H7 (cell line): ENCODE data around the gene ZC3H12C. TPM values are rescaled to one million over a fixed set of nuclear protein-coding genes. Genes with fewer than 3 reads are reported as not detected.
"Not testable (repeated sequence)": the region's sequence is repeated elsewhere in the genome, so short reads cannot be mapped to it uniquely, and the experiment has no call there.

ENCODE experiments used
- DNase-seq: peaks from one replicate; pipeline ENCODE4 v3.0.0; 2012
- H3K27me3 ChIP-seq: 2 replicates; pipeline ENCODE4 v1.6.0; 2011; ENCODE audit warnings: mild to moderate bottlenecking, low read length; ENCODE audit not compliant: control insufficient read depth, insufficient read depth
- H3K36me3 ChIP-seq: replicated peaks from 2 replicates; pipeline ENCODE4 v1.5.1; 2011; ENCODE audit warnings: low read length; ENCODE audit not compliant: control insufficient read depth, insufficient read depth
- H3K4me3 ChIP-seq: 2 replicates; pipeline ENCODE4 v1.5.1; 2011; ENCODE audit warnings: low read depth, mild to moderate bottlenecking, control low read depth, low read length, moderate library complexity; ENCODE audit not compliant: insufficient read depth
- total RNA-seq: library from RNA; depleted of rRNA; stranded (reverse); fragments of >200 nt; shearing (Covaris generic); gene quantifications from 2 replicates; pipeline ENCODE4 v1.2.3, GENCODE V29; 2014; rRNA removed

The ZC3H12C gene
- total RNA-seq, result 0.69 and 1.7 TPM in 2 replicates

DNA sequence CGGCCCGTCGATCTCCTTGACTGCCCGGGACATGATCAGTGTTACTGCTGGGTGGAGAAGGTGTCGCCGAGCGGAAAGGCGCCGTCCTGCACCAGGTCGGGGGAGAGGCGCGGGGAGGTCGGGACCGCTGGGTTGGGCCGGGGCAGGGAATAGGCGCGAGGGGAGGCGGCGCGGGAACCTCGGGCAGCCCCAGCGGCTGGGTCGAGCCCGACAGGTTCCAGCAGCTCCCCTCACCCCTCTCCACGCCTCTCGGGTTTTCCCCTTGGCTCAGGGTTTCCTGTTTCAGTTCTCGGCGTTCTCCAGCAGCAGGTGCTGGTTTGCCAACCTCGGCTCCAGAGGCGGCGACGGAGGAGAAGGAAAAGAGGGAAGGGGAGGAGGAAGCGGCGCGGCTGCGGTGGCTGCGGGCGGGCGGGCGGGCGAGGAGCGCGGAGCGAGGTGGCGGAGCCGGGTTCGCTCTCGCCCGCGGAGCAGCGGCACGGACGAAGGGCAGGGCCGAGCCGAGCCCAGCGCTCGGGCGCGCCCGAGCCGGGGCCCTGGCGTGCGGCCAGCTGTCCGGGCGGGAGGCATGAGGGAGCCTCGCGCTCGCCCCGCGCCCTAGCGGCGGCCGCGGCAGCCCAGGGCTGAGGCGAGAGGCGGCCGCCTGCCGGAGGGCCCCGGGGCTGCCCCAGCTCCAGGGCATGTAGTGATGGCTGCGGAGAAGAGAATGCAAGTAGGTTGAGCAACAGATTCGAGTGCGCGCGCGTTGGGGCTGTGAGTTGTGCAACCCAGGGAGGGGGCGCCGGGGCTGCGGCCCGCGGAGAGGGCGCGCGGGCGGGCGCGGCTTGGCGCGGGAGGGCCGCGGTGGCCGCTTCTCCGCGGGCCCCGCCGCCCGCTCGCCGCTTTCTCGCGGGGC lies at the start of gene ZC3H12C:
Gene ZC3H12C, plus strand, starts transcription at position 878 of the 892 bp plus-strand sequence. CDS start 20 bp downstream, outside the sequence.
- peak within 1 kb of the TSS; percentile 78 for H3K4me3 ChIP-seq

DNA sequence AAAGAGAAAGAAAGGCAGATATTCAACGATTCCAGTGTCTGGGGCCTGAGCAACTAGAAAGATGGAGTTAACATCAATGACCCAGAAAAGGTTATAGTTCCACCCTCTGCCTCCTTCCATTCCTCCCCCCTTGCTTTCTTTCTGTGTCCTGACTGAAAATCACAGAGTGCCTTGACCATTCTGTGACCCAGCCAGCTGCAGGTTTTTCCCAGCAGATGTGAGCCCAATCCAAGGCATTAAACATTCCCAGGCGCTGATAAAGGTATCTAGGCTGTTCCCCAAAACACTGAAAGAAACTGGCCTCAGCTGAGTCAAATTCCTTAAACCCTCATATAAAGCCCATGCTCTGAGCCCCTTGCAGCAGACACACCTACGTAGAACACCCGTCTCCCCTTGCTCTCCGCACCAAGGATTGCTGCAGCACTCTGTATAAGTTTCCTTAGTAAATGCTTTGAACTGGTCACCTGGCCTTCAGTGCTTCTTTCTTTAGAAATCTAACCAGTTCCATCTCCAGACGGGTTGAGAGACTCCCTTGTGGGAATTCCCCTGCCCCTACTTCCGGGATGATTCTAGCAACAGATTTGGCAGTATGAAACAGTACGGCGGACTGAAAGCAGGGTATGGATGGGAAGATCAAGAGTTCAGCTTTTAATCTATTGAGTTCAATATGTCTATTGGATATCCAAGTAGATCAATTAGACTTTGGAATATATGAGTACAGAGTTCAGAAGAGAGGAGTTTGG lies 48.8 kb upstream of the ZC3H12C start:
- no peak overlapping the region for H3K4me3 ChIP-seq
- no peaks in the 10 kb centered on the region for H3K36me3 ChIP-seq
- no peaks in the 10 kb centered on the region for H3K27me3 ChIP-seq
- DNase-seq, result peak; percentile 5

More for the DNA sequence above, at the start of gene ZC3H12C:
- Histone ChIP-seq H3K36me3 (no peaks in the 10 kb centered on the region), H3K27me3 (peaks cover 16% of the 10 kb centered on the region)
- DNase-seq, result peak; percentile 87

DNA sequence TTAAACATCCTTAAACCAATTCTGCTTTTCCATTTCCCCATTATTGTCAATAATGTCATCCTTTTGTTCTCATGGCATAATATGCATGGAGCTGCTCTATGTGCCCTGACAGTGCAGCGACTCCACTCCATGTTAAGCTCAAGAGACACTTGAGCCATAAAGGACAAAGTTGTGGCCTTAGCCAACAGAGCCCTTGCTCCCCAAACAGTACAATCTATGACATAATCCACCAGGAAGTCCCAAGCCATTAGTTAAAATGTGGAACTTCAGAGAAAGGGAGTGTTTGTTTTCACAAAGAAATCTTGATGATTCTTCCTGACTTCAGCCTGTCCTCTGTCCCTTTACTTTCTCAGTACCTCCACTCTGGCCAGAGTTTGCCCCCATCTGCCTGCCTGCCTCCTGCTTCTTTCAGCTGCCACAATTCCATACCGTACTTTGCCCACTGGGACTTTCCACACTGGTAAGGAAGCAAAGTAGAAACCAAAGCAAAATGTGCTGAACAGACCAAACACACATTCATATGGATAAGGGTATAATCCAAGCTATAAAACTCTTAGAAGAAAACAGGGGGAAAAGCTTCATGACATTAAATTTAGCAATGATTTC lies 46.3 kb upstream of the ZC3H12C start:
- no peaks in the 10 kb centered on the region for H3K36me3 ChIP-seq

DNA sequence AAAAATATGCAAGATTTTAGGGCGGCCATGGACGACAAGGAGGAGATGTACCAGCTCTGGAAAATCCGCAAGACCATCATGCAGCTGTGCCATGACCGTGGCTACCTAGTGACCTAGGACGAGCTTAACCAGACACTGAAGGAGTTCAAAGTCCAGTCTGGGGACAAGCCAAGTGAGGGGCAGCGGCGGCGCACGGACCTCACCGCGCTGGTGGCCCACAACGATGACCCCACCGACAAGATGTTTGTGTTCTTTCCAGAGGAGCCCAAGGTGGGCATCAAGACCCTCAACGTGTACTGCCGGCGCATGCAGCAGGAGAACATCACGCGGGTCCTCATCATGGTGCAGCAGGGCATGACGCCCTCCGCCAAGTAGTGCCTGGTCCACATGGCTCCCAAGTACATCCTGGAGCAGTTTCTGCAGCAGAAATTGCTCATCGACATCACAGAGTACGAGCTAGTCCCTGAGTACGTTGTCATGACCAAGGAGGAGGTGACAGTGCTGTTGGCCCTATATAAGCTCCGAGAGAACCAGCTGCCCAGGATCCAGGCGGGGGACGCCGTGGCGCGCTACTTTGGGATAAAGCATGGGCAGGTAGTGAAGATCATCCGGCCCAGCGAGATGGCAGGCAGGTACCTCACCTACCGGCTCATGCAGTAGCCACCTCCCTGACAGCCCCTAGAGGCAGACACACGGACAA lies 43.5 kb upstream of the ZC3H12C start:
- no peaks in the 10 kb centered on the region for H3K27me3 ChIP-seq
- no peaks in the 10 kb centered on the region for H3K36me3 ChIP-seq
- DNase-seq, result no peak
- no peak overlapping the region for H3K4me3 ChIP-seq

More for the DNA sequence above, 46.3 kb upstream of the ZC3H12C start:
- H3K4me3 ChIP-seq, result no peak overlapping the region
- no peaks in the 10 kb centered on the region for H3K27me3 ChIP-seq
- DNase-seq, result peak; percentile 4

DNA sequence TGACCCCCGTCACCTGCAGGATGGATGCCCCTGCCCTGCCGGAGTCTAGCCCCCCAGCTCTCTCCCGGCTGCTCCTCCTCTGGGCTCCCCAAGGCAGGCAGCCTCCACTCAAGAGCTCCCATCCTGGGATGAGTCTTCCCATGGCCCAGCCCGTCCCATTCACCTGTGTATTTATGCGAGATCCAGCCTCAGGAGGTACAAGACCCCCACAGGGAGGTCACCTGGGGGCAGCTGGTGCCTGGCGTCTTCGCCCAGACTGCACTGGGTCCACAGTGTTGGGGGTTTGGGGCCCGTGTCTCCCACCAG lies 43.0 kb upstream of the ZC3H12C start:
- Histone ChIP-seq H3K36me3 (no peaks in the 10 kb centered on the region), H3K4me3 (no peak overlapping the region), H3K27me3 (no peaks in the 10 kb centered on the region)
- DNase-seq, result peak; percentile 6

DNA sequence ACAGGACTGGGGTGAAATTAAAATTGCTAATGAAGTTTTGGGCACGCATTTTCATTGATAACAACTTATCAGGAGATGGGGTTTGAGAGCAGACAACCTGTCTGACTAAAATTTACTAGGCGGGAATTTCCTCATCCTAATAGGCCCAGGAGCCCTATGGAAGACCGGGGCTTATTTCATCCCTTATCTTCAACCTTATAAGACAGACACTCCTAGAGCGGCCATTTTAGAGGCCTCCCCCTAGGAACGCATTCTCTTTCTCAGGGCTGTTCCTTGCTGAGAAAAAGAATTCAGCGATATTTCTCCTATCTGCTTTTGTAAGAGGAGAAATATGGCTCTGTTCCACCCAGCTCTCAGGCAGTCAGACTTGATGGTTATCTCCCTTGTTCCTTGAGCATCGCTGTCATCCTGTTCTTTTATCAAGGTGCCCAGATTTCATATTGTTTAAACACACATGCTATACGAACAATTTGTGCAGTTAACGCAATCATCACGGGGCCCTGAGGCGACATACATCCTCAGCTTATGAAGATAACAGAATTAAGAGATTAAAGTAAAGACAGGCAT lies 39.3 kb upstream of the ZC3H12C start:
- DNase-seq, result no peak
- Histone ChIP-seq H3K36me3 (no peaks in the 10 kb centered on the region), H3K4me3 (no peak overlapping the region), H3K27me3 (no peaks in the 10 kb centered on the region)

DNA sequence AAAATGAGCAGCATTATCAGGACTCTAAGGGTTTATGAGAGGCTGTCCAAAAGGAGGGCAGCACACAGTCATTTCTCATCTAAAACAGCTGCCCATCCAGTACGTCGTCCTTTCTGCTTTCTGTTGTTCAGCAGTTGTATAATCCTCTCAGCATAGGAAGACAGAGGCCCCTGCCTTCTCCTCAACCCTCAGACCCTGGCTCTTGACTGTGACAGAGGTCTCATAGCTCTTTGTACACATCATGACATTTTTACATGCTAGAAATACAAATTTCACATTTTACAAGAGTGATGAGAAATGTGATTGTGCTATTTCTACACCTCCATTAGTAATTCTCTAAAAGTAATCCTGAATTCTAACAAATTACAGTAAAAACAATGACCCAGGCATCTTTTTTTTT lies 36.2 kb upstream of the ZC3H12C start:
- H3K4me3 ChIP-seq, result no peak overlapping the region
- DNase-seq, result no peak
- H3K36me3 ChIP-seq, result no peaks in the 10 kb centered on the region
- no peaks in the 10 kb centered on the region for H3K27me3 ChIP-seq

DNA sequence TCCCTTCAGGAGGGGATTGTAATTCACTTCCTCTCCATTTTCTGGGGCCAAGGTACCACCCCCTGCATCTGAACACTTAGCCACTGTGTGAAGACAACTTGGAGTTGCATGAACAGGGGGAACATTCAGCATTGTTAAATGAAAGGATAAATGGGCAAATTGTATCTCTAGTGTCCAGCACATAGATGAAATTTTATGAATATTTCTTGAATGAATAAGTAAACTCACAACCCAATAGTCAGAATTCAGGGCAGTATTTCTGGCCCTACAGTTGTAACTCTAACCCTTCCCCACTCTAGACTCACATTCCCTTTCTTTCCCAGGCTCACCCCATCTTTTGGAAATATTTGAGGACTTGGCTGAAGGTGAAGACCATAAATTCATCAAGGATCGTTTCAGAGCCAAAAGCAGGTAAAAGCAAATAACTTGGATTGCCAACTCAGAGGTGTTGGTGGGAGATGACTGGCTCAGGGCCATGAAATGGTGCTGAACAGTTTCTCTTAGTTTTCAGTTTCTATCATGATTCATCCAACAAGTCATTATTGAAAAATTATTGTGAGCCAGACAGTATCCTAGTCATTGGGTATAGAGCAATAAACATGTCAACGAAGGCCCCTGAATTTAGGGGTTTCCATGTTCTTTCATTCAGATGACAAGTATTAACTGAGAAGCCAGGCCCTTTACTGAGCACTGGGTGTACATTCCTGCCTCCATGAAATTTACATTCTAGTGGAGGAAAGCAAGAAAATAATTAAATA lies 33.3 kb upstream of the ZC3H12C start:
- DNase-seq, result no peak
- H3K27me3 ChIP-seq, result no peaks in the 10 kb centered on the region
- no peaks in the 10 kb centered on the region for H3K36me3 ChIP-seq
- H3K4me3 ChIP-seq, result no peak overlapping the region

DNA sequence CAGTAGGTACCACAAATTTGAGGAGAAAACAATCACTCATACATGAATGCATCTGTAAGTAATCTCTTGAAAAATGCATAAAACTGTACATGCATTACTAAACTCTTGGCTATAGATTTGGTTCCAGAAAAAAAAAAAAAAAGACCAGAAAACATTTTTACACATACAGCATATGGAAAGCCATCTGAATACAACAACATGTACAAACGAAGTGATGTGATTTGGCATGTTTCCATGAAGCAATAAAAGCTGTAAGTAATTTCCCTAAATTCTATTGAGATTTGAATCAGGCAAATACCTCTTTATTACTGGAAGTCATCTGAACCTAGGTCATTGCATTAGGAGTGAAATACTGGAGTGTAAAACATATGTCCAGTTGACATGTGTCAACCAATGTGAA lies 31.9 kb upstream of the ZC3H12C start:
- Histone ChIP-seq H3K4me3 (no peak overlapping the region), H3K27me3 (no peaks in the 10 kb centered on the region), H3K36me3 (no peaks in the 10 kb centered on the region)
- DNase-seq, result no peak

DNA sequence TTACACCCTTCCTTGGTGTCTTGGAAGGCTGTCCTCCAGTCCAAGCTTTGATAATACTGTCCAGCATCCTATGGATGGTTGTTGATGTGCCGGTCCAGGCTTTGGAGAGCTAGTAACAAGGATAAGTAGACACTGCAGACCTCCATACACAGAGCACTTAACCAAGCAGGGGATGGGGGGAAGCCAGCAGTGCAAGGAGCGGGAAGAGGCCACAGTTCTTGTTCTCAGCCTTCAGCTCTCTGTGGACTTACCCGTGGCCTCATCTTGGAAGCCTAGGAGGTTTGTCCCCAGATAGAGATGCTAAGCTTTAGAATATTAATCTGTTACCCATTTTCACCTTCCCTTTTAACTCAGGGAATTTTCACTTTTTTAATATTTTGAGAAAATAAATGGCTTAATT lies 30.9 kb upstream of the ZC3H12C start:
- no peaks in the 10 kb centered on the region for H3K27me3 ChIP-seq
- H3K4me3 ChIP-seq, result no peak overlapping the region
- H3K36me3 ChIP-seq, result no peaks in the 10 kb centered on the region
- DNase-seq, result no peak

DNA sequence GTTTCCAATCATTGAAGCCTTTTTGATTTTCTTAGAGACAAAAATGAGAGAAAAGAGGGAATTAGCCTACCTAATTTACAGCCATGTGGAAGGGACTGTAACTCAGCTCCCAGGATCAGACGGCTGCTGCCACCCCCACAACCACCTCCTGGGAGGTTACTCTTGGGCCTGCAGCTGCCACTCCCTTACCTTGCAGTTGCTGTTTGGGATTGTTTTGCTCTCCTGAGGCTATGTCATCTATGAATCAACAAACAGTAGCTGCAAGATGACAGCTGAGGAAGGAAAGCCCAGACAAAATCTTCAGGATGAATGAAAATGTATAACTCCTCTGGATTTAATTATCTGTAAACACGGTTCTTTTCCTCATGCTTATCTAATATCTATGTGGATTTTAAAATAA lies 28.0 kb upstream of the ZC3H12C start:
- H3K4me3 ChIP-seq, result no peak overlapping the region
- no peaks in the 10 kb centered on the region for H3K36me3 ChIP-seq
- DNase-seq, result no peak
- H3K27me3 ChIP-seq, result no peaks in the 10 kb centered on the region

DNA sequence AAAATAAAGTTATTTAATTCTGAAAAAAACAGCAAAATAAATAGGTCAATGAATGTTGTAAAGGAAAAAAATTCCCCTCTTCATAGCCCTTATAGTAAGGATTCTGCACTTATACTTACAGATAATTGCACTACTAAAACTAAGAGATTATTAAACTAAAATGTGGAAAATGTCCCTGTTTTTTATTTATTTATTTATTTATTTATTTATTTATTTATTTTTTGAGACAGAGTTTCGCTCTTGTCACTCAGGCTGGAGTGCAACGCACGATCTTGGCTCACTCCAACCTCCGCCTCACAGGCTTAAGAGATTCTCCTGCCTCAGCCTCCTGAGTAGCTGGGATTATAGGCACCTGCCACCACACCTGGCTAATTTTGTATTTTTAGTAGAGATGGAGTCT lies 25.2 kb upstream of the ZC3H12C start:
- not testable (repeated sequence) for H3K27me3 ChIP-seq, DNase-seq, H3K36me3 ChIP-seq, H3K4me3 ChIP-seq

DNA sequence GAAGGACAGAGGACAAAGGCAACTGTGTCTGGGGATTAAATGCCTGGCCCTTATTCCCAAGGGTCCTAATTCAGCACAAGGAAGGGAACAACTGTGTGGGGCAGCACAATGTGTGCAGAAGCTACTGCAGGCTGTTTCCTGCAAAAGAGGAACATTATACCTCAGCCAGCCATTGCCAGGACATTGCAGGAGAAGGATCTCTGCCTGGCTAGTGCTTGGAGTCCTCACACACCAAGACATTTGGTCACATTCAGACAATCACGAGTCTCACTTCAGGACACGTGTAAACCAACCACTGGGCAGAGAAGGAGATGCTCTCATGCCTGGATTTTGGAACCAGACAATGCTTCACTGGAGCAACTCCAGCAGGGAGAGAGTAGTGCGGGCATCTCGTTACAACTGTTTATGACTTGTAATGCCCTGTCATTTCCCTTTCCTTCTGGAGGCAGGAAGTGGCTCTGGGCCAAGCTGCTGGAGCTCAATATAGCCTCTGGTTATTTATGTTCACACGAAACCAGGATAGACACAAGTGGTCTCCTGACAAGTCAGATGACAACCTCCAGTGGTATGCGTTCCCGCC lies 23.9 kb upstream of the ZC3H12C start:
- no peaks in the 10 kb centered on the region for H3K27me3 ChIP-seq
- H3K4me3 ChIP-seq, result no peak overlapping the region
- no peaks in the 10 kb centered on the region for H3K36me3 ChIP-seq
- DNase-seq, result no peak
